Upper lobe of right lung (tissue), 1 donor: ENCODE measurements around the gene SPCS3. TPM values are rescaled to one million over a fixed set of nuclear protein-coding genes. Genes with fewer than 3 reads are reported as not detected.
"Not testable (repeated sequence)": the region's sequence is repeated elsewhere in the genome, so short reads cannot be mapped to it uniquely, and the experiment has no call there.

ENCODE experiments used
- ATAC-seq: fragments of 200-7000 bp; cut with Tn5 transposase; one replicate; pipeline ENCODE4 v1.9.1; 2020; ENCODE audit warnings: mild to moderate bottlenecking, moderate library complexity
- DNase-seq: peaks from one replicate; pipeline ENCODE4 v3.0.0-alpha.2; 2020
- H3K27ac ChIP-seq: fragments of 200-600 bp; one replicate; pipeline ENCODE4 v1.8.0; 2022
- H3K27me3 ChIP-seq: fragments of 200-600 bp; one replicate; pipeline ENCODE4 v1.8.0; 2022; ENCODE audit warnings: mild to moderate bottlenecking
- H3K36me3 ChIP-seq: fragments of 200-600 bp; one replicate; pipeline ENCODE4 v1.8.0; 2022
- H3K4me1 ChIP-seq: fragments of 200-600 bp; one replicate; pipeline ENCODE4 v1.8.0; 2022
- H3K4me3 ChIP-seq: fragments of 200-600 bp; one replicate; pipeline ENCODE4 v1.8.0; 2022; ENCODE audit warnings: mild to moderate bottlenecking
- H3K9me3 ChIP-seq: fragments of 200-600 bp; one replicate; pipeline ENCODE4 v1.8.0; 2022
- intact Hi-C: fragments of 100-400 bp; cut with DNase I; formaldehyde crosslinking; loops from one replicate; pipeline ENCODE4 v1.11.0; 2022
- total RNA-seq: library from RNA; stranded (reverse); fragmentation: NEBNext Ultra II Directional; extraction: Animal tissue kit (Norgen Biotek cat#: 25700); gene quantifications from one replicate; pipeline ENCODE4 v1.2.1, GENCODE V29; 2021
- TF ChIP-seq, protein P1 (sequence below): fragments of 200-600 bp; IDR thresholded peaks from one replicate; pipeline ENCODE4 v1.8.0; 2022; ENCODE audit warnings: antibody characterized with exemption
- donor health status: DM: no; HTN: yes; CAD: no; lungs with severe emphysema.

Gene SPCS3
- total RNA-seq, 1 donor from 2014 or later: 151 TPM

- Histone ChIP-seq H3K4me1 (no peaks in the 10 kb centered on the region), H3K9me3 (no peaks in the 10 kb centered on the region), H3K27me3 (no peaks in the 10 kb centered on the region), H3K36me3 (no peaks in the 10 kb centered on the region), H3K4me3 (no peak overlapping the region), H3K27ac (no peak overlapping the region)
- DNase-seq (no peak), ATAC-seq (no peak)
- TF ChIP-seq, protein P1, sequence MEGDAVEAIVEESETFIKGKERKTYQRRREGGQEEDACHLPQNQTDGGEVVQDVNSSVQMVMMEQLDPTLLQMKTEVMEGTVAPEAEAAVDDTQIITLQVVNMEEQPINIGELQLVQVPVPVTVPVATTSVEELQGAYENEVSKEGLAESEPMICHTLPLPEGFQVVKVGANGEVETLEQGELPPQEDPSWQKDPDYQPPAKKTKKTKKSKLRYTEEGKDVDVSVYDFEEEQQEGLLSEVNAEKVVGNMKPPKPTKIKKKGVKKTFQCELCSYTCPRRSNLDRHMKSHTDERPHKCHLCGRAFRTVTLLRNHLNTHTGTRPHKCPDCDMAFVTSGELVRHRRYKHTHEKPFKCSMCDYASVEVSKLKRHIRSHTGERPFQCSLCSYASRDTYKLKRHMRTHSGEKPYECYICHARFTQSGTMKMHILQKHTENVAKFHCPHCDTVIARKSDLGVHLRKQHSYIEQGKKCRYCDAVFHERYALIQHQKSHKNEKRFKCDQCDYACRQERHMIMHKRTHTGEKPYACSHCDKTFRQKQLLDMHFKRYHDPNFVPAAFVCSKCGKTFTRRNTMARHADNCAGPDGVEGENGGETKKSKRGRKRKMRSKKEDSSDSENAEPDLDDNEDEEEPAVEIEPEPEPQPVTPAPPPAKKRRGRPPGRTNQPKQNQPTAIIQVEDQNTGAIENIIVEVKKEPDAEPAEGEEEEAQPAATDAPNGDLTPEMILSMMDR: no peak
- intact Hi-C loops: no loop called here
Measured at GRCh38 chr4:176288020-176288419, 31.7 kb upstream of the SPCS3 start.

GRCh38 chr4:176289561-176289960 lies 30.2 kb upstream of the SPCS3 start:
- Histone ChIP-seq H3K27ac (no peak overlapping the region), H3K4me1 (no peaks in the 10 kb centered on the region), H3K9me3 (no peaks in the 10 kb centered on the region), H3K4me3 (no peak overlapping the region), H3K36me3 (no peaks in the 10 kb centered on the region), H3K27me3 (no peaks in the 10 kb centered on the region)
- ATAC-seq: no peak
- intact Hi-C loops: no loop called here
- TF ChIP-seq, protein P1: no peak
- no peak for DNase-seq

DNA sequence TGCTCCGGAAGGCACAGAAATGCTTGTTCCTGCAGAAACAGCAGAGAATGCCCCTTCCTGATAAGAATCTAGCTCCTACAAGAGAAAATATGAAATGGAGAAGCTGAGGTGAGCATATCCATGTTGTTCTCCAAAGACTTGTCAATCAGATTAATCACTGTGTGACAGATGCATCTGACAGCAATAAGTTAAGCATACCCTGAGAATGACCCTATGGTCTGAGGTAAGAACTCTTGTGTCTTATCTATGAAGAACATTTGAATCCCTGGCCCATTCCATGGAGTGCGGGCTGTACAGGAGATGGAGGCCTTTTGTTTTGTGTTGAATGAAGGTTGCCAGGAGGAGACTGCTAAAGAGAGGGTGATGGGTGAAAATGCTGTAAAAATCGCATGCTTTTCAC lies 29.2 kb upstream of the SPCS3 start:
- no peak for DNase-seq
- Histone ChIP-seq H3K4me1 (no peaks in the 10 kb centered on the region), H3K36me3 (no peaks in the 10 kb centered on the region), H3K4me3 (no peak overlapping the region), H3K27ac (no peak overlapping the region), H3K9me3 (no peaks in the 10 kb centered on the region), H3K27me3 (no peaks in the 10 kb centered on the region)
- intact Hi-C loops: no loop called here
- TF ChIP-seq, protein P1: no peak
- no peak for ATAC-seq

DNA sequence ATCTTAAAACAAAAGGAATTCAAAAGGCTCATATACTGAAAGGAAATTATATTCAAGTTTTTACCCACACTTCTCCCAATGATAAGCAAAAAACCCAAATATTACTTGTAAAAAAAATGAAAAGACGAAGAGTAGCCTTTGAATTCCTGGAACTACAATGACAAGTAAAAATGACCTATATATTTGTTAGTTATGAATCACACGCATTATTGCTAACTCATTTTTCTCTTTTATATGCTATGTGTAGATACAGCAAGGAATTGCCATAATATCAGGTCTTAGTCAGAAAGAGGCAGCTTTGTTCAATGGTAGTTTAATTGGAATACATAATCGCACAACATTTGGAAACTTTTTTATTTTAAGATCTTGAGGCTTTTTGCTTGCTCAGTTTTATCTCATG lies 28.0 kb upstream of the SPCS3 start:
- no peak for ATAC-seq
- TF ChIP-seq, protein P1: no peak
- no peak for DNase-seq
- no peaks in the 10 kb centered on the region for H3K36me3 ChIP-seq
- no peak overlapping the region for H3K27ac ChIP-seq
- no peak overlapping the region for H3K4me3 ChIP-seq
- H3K27me3 ChIP-seq: no peaks in the 10 kb centered on the region
- intact Hi-C loops: no loop called here
- H3K4me1 ChIP-seq: no peaks in the 10 kb centered on the region
- no peaks in the 10 kb centered on the region for H3K9me3 ChIP-seq

DNA sequence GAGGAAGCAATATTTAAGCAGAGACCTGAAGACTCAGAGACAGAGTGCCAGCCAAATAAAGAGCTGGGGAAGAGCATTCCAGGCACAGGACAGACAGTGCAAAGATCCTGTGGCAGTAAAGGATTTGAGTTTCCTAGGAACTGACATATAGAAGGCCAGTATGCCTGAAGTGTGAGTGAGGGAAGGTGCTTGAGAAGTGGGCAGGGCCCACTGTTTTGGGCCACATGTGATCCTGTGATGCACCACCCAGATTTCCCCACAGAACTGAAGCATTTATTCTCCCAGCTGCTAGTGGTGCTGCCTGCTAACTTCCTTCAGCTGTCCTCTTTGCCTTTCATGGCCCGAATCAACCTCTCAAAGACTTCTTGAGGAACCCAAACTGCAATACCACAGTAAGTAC lies 26.8 kb upstream of the SPCS3 start:
- Histone ChIP-seq H3K27ac (no peak overlapping the region), H3K4me3 (no peak overlapping the region), H3K9me3 (no peaks in the 10 kb centered on the region), H3K27me3 (no peaks in the 10 kb centered on the region), H3K36me3 (no peaks in the 10 kb centered on the region), H3K4me1 (no peaks in the 10 kb centered on the region)
- DNase-seq: no peak
- intact Hi-C loops: no loop called here
- TF ChIP-seq, protein P1: no peak
- ATAC-seq: no peak

GRCh38 chr4:176293660-176294059 lies 26.1 kb upstream of the SPCS3 start:
- Histone ChIP-seq H3K4me1 (no peaks in the 10 kb centered on the region), H3K27ac (no peak overlapping the region), H3K27me3 (no peaks in the 10 kb centered on the region), H3K36me3 (no peaks in the 10 kb centered on the region), H3K9me3 (no peaks in the 10 kb centered on the region), H3K4me3 (no peak overlapping the region)
- DNase-seq: no peak
- intact Hi-C loops: no loop called here
- ATAC-seq: no peak
- TF ChIP-seq, protein P1: no peak

DNA sequence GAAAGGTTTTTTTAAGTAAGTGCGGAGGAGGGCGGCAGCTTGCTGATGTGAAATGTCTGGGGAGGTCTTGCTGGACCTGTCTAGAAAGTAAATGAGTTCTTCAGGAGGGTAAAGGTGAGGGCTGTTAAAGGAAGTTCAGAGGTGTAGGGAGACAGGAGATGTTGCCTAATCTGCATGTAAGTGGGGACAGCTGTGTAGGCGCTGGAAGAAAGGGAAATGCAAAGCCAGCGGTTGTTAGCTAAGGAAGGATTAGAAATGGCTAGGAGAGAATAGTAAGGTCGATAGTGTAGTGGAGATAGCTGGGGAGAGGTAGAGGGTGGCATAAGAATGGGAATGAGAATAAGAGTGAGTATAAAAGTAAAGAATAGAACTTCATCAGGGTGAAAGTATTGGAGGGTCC lies 23.9 kb upstream of the SPCS3 start:
- intact Hi-C loops: not testable (repeated sequence)

More for the DNA sequence above, 23.9 kb upstream of the SPCS3 start:
- not testable (repeated sequence) for ATAC-seq, H3K36me3 ChIP-seq, DNase-seq, H3K27ac ChIP-seq, H3K4me1 ChIP-seq, H3K27me3 ChIP-seq, H3K9me3 ChIP-seq, H3K4me3 ChIP-seq
